Left cardiac atrium (tissue), 4 donors: ENCODE data around the gene TLE6. TPM values are rescaled to one million over a fixed set of nuclear protein-coding genes. Genes with fewer than 3 reads are reported as not detected.
"Not testable (repeated sequence)": the region's sequence is repeated elsewhere in the genome, so short reads cannot be mapped to it uniquely, and the experiment has no call there.

Experiments used
- ATAC-seq, 2 donors: fragments of 200-7000 bp; cut with Tn5 transposase; one replicate each; pipeline ENCODE4 v1.9.1; 2020; ENCODE audit warnings: mild to moderate bottlenecking in 2 of 2, moderate library complexity in 2 of 2
- DNase-seq: peaks from one replicate; pipeline ENCODE4 v3.0.0-alpha.2; 2020
- intact Hi-C, 2 donors: fragments of 100-400 bp; cut with DNase I; formaldehyde crosslinking; loops; one replicate each; pipeline versions ENCODE4 v1.14.1 to v1.15.1; 2022 to 2023
- long read RNA-seq: library from polyadenylated mRNA; unstranded; transcript quantifications from one replicate; pipeline ENCODE4 v2.0.0, GENCODE V29; 2021
- total RNA-seq, 2 donors: library from RNA; stranded (reverse); fragmentation: NEBNext Ultra II Directional; extraction: Animal tissue kit (Norgen Biotek cat#: 25700); gene quantifications; one replicate each; pipeline ENCODE4 v1.2.1, GENCODE V29; 2021
- donor health status: DM: no; HTN: yes; CAD: no.
- donor health status: DM: no; HTN: yes; CAD: no; lungs with severe emphysema.
- donor health status: DM: yes; HTN: yes; CAD: no.
- donor health status: Dilated cardiomyopathy.

TLE6 gene
- 1 to 10 TPM in 1 of 2 donors, under 1 TPM in 1; 0.65 to 1.9 TPM for total RNA-seq
- long read RNA-seq: 0 reads

GRCh38 chr19:2977001-2977745 lies at the start of gene TLE6:
TLE6 (plus strand) TSS chr19:2977564; CDS start chr19:2978234, 670 bp downstream.
- intact Hi-C loops: loop anchor here in 1 of 2 donors (5.0 kb wide), 1 partner anchor 55 kb away; no protein-coding TSS in a partner anchor
- ATAC-seq (peak; percentile 95 to 97), DNase-seq (peak; percentile 97)

- DNase-seq: no peak
- intact Hi-C loops: no loop called here
- no peak for ATAC-seq
These were observed 43.9 kb upstream of the TLE6 start for GRCh38 chr19:2933490-2933910.

GRCh38 chr19:2935863-2936262 lies 41.5 kb upstream of the TLE6 start:
- ATAC-seq, intact Hi-C loops, DNase-seq: not testable (repeated sequence)

DNA sequence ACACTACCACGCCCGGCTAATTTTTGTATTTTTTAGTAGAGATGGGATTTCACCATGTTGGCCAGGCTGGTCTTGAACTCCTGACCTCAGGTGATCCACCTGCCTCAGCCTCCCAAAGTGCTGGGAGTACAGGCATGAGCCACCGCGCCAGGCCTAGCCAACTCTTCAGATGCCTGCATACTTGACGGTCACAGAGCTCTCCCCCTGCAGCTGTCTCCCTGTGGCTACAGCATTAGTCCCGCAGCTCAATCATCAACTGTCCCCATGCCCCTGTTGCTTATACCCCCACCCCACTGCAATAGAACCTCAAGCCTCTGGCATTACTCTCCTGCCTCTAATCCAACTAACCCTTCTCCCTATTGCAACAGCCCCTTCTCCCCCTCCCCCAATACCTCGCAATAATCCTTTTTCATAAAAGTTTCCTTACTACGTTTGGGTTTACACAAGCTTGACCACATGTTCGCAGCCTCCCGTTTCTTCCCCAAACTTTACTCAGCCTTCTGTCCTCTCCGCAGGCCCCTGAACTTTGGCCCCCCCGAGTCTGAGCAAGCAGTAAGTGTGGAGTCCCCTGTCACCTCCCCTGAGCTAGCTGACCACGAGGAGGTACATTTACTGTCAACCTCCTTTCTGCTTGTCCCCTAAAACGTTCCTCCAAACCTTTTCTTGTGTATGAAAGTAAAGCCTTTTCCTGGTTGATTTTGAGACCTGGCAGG lies 34.3 kb upstream of the TLE6 start:
- no peak for DNase-seq
- ATAC-seq: no peak
- intact Hi-C loops: loop anchor here in 1 of 2 donors (10.0 kb wide), 1 partner anchor 58 kb away; no protein-coding TSS in a partner anchor

DNA sequence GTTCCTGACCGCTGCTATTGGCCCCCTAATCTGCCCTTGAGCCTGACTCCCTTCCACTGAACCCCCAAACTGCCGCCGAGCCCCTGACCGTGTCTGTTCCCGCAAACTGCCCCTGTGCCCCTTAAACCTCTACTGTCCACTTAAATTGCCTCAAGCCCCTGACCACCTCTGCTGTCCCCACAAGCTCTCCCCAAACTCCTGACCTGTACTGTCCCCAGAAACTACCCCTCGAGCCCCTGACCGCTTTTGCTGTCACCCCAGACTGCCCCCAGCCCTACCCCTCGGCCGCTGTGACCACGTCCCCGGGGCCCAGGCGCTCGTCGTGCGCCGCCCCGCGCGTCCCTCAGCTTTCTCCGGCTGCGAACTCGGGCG lies 33.0 kb upstream of the TLE6 start:
- DNase-seq: no peak
- intact Hi-C loops: loop anchor here in 1 of 2 donors (10.0 kb wide), 1 partner anchor 60 kb away; no protein-coding TSS in a partner anchor
- ATAC-seq: no peak

GRCh38 chr19:2944775-2945574 lies 32.4 kb upstream of the TLE6 start, which contains the start of gene ZNF77:
ZNF77 (minus strand) TSS chr19:2944971; CDS start chr19:2944840, 131 bp downstream.
- intact Hi-C loops: loop anchor here in 1 of 2 donors (10.0 kb wide), 1 partner anchor 60 kb away; no protein-coding TSS in a partner anchor
- ATAC-seq (peak; percentile 99), DNase-seq (peak; percentile 99)

GRCh38 chr19:2945575-2946184 lies 31.7 kb upstream of the TLE6 start:
- DNase-seq (no peak), ATAC-seq (no peak)
- intact Hi-C loops: loop anchor here in 1 of 2 donors (10.0 kb wide), 1 partner anchor 61 kb away; no protein-coding TSS in a partner anchor

DNA sequence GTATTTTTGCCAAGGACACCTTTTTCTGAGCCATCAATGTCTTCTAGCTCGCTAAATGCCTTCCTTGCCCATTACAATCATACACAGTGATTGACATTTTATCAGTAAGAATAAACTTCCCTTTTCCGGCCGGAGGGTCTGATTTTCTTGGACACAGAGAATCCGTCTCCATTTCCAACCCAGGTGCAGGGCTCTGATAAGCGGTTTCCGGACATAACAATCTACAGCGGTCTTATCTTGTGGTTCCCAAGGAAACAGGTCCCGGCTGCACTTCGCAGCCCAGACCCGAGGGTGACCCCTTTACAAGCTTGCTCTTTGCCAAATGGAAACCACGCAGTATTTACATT lies 27.5 kb upstream of the TLE6 start:
- intact Hi-C loops: loop anchor here (10.0 kb wide), 2 partner anchors 65 to 125 kb away; no protein-coding TSS in a partner anchor
- ATAC-seq (peak; percentile 12 to 35), DNase-seq (peak; percentile 84)

DNA sequence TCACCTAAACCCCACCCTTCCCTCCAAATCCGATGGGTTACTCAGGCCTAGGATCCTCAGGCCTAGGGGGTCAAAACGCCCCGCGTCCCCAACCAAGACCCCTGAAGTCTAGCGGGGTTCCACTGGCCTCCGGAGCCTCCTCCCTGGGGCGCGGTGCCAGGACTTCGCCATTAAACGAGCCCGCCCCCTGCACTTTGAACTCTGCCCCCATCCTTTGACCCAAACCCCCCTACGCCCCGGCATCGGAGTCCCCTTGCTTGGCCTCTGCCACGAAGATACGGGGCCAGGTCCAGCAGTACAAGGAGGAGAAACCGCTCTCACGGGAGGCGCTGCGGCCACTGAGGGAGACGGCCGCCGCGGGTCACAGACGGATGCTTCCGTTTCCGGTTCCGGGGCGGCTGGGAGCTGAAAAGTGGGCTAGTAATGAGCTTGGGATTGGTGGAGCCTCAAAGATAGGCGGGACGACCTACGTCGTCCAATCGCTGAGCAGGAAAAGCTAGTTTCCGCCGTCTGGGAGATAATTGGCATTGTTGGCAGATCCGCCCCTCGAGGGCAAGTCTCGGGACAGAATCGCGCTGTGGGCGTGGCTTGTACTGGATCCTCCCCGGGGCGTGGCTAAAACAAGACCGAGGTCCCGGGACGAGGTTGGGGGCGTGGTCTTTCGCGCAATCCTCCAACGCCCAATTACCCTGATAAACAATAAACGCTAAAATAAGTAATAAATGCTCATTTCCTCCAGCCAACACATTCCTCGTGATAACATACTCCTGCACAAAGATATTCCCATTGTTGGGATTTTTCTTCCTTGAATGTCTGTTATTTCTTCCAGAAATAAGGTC lies 26.9 kb upstream of the TLE6 start:
- DNase-seq (peak; percentile 100), ATAC-seq (peak; percentile 98)
- intact Hi-C loops: loop anchor here in 1 of 2 donors (10.0 kb wide), 1 partner anchor 124 kb away; no protein-coding TSS in a partner anchor

DNA sequence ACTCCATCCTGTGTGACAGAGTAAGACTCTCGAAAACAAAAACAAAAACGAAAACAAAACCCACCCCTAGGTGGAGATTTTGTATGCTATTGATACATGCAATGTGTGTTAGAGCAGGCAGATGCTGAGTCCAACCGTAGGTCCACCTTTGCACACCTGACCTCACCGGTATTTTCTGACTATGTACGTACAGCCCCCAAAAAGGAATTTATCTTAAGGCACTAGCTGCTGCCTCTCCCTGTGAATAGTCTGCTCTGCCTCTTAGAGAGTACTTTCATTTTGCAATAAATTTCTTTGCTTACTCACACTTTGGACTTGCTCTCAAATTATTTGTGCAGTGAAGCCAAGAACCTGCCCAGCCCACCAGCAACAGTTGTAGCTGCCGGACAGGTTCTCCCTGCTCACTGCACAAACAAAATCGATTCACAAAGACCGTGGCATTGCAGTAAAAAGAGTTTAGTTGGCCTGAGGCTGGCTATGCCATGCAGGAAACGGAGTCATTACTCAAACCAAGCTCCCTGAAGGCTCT lies 24.3 kb upstream of the TLE6 start:
- no peak for ATAC-seq
- intact Hi-C loops: loop anchor here in 1 of 2 donors (10.0 kb wide), 1 partner anchor 122 kb away; no protein-coding TSS in a partner anchor

DNA sequence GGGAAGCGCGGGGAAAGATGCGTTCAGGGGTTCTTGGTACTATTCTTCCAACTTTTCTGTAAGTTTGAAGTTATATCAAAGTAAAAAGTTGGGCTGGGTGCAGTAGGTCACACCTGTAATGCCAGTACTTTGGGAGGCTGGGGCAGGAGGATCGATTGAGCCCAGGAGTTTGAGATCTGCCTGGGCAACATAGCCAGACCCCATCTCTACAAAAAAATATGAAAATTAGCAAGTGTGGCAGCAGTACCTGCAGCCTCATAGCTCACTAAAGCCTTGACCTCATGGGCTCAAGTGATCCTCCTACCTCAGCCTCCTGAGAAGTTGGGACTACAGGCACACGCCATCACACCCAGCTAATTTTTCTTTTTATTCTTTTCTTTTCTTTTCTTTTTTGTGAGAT lies 20.2 kb upstream of the TLE6 start:
- no peak for DNase-seq
- intact Hi-C loops: loop anchor here in 1 of 2 donors (10.0 kb wide), 1 partner anchor 118 kb away; no protein-coding TSS in a partner anchor
- ATAC-seq: no peak

More for the DNA sequence above, 24.3 kb upstream of the TLE6 start:
- DNase-seq: no peak

DNA sequence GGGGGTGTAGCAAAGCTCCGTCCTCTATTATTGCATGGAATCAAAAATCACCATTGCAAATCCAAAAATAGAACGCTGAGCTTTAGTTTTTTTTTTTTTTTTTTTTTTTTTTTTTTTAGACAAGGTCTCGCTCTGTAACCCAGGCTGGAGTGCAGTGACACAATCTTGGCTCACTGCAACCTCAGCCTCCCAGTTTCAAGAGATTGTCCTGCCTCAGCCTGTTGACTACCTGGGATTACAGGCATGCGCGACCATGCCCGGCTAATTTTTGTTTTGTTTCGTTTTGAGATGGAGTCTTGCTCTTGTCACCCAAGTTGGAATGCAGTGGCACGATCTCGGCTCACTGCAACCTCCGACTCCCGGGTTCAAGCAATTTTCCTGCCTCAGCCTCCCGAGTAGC lies 17.2 kb upstream of the TLE6 start:
- DNase-seq (no peak), ATAC-seq (no peak)
- intact Hi-C loops: loop anchor here in 1 of 2 donors (5.0 to 10.0 kb wide), 2 partner anchors 145 to 202 kb away; no protein-coding TSS in a partner anchor

GRCh38 chr19:2962018-2962670 lies 15.2 kb upstream of the TLE6 start:
- intact Hi-C loops: loop anchor here (2.0 to 10.0 kb wide), 3 partner anchors 143 to 201 kb away; no protein-coding TSS in a partner anchor
- DNase-seq (no peak), ATAC-seq (peak; percentile 75 to 94)

DNA sequence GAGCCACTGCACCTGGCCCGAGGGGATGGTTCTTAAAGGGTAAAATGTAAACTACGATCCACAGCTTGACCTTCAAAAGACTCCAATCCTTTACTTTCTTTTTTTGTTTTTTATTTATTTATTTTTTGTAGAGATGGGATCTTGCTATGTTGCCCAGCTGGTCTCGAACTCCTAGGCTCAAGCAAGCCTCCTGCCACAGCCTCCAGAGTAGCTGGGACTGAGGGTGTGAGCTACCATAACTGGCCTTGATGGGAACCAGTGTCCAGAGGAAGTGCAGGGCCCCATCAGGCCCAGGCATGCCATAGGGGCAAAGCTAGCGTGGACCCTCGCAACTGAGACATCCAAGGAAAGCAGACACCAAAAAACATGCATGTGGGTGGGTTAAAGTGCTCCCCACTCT lies 14.2 kb upstream of the TLE6 start:
- no peak for ATAC-seq
- intact Hi-C loops: loop anchor here (2.0 to 10.0 kb wide), 3 partner anchors 142 to 200 kb away; no protein-coding TSS in a partner anchor

DNA sequence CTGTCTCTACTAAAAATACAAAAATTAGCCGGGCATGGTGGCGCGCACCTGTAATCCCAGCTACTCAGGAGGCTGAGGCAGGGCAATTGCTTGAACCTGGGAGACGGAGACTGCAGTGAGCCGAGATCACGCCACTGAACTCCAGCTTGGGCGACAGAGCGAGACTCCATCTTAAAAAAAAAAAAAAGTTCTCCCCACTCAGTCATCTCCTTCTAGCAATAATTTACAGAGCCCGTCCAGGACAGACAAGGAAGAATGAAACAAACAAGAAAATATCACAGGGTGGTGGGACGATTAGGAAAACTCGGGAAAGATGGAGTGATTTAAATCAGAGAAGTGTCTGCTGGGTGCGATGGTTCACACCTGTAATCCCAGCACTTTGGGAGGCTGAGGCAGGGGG lies 13.7 kb upstream of the TLE6 start:
- intact Hi-C loops: loop anchor here (2.0 to 10.0 kb wide), 3 partner anchors 141 to 199 kb away; no protein-coding TSS in a partner anchor
- not testable (repeated sequence) for DNase-seq, ATAC-seq

More for the DNA sequence above, 14.2 kb upstream of the TLE6 start:
- DNase-seq: no peak

GRCh38 chr19:2964874-2965273 lies 12.5 kb upstream of the TLE6 start:
- no peak for ATAC-seq
- intact Hi-C loops: loop anchor here (5.0 to 10.0 kb wide), 3 partner anchors 140 to 197 kb away; no protein-coding TSS in a partner anchor

More at GRCh38 chr19:2964874-2965273, 12.5 kb upstream of the TLE6 start:
- DNase-seq: no peak
